Measurements from ENCODE around the gene EEF1A1.
"Not testable (repeated sequence)": the region's sequence is repeated elsewhere in the genome, so short reads cannot be mapped to it uniquely, and the experiment has no call there.

The EEF1A1 gene

DNA sequence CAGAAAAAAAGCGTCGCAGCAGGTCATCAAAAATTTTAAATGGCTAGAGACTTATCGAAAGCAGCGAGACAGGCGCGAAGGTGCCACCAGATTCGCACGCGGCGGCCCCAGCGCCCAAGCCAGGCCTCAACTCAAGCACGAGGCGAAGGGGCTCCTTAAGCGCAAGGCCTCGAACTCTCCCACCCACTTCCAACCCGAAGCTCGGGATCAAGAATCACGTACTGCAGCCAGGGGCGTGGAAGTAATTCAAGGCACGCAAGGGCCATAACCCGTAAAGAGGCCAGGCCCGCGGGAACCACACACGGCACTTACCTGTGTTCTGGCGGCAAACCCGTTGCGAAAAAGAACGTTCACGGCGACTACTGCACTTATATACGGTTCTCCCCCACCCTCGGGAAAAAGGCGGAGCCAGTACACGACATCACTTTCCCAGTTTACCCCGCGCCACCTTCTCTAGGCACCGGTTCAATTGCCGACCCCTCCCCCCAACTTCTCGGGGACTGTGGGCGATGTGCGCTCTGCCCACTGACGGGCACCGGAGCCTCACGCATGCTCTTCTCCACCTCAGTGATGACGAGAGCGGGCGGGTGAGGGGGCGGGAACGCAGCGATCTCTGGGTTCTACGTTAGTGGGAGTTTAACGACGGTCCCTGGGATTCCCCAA lies at the start of gene EEF1A1:
EEF1A1 (minus strand) TSS at position 345 of the 663 bp plus-strand sequence. CDS start 1,006 bp downstream, outside the sequence.
- peak; percentile 97 to 99 for DNase-seq

DNA sequence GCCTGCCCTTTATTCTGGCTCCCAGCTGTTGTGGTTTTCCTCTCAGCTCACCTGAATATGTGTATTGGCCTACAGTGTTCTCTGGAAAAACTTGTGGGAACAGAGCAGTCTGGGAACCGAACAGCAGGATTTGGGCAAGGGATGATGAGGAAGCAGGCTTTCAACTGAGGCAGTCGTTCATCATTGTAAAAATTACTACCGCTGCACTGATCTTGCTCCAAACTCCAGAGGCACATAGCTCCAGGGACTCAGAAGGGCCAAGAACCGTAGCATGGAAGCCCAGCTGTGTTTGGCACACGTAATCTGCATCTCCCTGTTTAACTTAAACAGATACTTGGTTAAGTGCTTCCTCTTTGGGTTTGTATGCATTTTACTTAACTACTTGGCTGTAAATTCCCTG lies 48.3 kb upstream of the EEF1A1 start:
- no peak for DNase-seq

DNA sequence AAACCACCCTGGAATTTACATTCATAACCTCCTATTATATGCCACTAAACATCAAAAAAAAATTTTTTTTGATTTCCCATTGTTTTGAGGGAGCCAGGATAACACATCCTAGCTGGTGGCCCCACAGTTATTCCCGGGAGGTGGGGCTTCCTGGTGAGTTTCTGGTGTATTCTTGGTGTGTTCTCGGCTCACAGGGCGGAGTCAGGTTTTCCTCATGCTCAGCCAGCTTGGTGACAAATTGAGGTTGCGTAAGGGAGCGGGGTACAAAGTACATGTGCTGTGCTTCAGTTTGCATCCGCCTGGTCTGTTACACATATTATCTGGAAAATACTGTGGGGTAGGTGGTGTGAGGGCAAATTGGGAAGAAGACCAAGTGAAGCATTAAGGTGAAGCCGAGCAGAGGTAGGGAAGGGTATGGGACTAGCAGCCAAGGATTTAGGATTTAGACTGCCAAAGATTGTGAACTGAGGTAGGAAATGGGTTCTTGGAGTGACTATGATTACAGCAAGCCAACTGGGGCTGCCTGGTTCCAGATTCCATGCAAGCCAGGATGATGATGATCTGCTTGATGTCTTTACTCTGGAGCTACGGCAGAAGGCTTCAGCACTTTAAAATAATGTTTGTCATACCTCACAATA lies 46.2 kb upstream of the EEF1A1 start:
- no peak for DNase-seq

DNA sequence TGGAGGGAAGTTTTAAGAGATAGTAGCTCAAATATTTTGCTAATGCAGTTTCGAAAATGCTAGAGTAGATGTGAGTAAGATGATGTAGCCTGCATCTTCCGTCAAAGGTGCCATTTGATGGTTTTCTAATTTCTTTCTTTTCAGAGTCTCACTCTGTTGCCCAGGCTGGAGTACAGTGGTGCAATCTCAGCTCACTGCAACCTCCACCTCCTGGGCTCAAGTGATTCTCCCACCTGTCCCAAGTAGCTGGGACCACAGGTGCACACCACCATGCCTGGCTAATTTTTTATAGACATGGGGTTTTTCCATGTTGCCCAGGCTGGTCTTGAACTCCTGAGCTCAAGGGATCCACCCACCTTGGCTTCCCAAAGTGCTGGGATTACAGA lies 45.6 kb upstream of the EEF1A1 start:
- not testable (repeated sequence) for DNase-seq

GRCh38 chr6:73565767-73566485 lies 45.1 kb upstream of the EEF1A1 start:
- no peak for DNase-seq

- DNase-seq: no peak
Measured at GRCh38 chr6:73564578-73565345, 43.9 kb upstream of the EEF1A1 start.

- DNase-seq: no peak
Measured at GRCh38 chr6:73562558-73562957, 41.7 kb upstream of the EEF1A1 start.

DNA sequence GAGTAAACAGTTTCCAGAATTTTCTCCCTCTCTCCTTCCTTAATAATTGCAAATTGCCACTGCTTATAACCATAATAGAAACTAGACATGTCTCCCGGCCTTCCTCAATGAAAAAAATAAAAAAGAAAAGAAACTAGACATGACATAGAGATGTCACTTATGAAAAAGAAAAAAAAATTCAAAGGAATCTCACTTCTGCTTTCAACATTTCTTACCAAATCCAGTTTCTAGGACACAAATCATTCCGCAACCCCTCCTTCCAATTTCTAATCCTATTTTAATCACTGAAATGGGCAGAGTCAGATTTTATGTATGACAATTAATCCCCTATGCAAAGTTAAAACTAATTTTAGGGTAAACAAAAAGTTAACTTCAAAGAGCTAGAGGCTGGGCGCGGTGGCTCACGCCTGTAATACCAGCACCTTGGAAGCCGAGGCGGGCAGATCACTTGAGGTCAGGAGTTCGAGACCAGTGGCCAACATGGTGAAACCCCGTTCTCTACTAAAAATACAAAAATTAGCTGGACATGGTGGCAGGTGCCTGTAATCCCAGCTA lies 40.1 kb upstream of the EEF1A1 start:
- no peak for DNase-seq

- no peak for DNase-seq
Measured at GRCh38 chr6:73560182-73560732, 39.4 kb upstream of the EEF1A1 start.

DNA sequence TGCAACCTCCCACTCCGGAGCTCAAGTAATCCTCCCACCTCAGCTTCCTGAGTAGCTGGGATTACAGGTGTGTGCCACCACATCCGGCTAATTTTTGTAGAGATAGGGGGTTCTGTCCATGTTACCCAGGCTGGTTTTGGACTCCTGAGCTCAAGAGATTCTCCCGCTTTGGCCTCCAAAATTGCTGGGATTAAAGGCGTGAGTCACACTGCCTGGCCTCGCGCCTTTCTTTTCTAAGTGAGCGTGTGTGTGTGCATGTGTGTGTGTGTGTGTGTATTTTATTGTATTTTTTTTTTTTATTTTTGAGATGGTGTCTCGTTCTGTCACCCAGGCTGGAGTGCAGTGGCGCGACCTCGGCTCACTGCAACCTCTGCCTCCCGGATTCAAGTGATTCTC lies 38.6 kb upstream of the EEF1A1 start:
- not testable (repeated sequence) for DNase-seq

DNA sequence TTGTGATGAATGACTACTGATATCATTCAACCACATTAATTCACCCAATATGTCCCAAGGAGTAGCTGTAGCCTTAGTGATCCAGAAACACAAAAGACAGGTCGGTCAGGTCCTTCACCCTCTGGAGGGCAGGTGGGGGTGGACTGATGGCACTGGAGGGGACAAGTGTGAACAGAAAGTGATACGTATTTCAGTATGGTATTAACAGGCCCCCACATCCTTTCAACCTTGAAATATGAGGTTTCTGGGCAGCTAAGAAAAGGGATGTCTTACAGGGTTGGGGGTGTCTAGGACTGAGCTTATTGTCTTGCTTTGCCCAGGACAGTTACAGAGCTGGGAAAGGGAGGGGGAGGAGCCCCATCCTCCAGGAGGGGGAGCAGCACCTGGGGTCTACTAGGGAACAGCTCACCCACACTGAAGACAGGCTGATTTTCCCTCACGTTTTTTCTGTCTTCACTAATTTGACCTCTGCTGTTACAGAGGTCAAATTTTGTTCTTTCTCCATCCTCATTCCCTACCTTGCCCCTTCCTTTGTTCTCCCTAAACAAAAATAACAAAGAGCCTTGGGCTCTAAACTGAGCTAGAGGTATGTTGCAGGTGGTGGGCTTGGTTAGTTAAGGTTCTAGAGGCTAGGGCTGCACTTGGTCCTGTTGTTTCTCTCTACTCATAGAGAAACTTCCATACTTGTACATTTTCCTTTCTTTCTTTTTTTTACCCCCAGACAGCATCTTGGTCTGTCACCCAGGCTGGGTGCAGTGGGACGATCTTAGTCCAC lies 38.0 kb upstream of the EEF1A1 start:
- no peak for DNase-seq

GRCh38 chr6:73556836-73557235 lies 36.0 kb upstream of the EEF1A1 start:
- DNase-seq: no peak

DNA sequence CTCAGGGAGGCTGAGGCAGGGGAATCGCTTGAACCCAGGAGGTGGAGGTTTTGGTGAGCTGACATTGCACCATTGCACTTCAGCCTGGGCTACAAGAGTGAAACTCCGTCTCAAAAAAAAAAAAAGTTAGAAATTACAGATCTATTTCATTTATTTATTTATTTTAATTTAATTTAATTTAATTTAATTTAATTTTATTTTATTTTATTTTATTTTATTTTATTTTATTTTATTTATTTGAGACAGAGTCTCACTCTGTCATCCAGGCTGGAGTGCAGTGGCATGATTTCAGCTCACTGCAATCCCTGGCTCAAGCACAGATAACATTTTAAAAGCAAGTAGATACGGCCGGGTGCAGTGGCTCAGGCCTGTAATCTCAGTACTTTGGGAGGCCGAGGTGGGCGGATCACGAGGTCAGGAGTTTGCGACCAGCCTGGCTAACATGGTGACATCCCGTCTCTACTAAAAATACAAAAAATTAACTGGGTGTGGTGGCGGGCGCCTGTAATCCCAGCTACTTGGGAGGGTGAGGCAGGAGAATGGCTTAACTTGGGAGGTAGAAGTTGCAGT lies 34.6 kb upstream of the EEF1A1 start:
- DNase-seq: not testable (repeated sequence)

- not testable (repeated sequence) for DNase-seq
Measured at GRCh38 chr6:73551115-73551514, 30.3 kb upstream of the EEF1A1 start.

DNA sequence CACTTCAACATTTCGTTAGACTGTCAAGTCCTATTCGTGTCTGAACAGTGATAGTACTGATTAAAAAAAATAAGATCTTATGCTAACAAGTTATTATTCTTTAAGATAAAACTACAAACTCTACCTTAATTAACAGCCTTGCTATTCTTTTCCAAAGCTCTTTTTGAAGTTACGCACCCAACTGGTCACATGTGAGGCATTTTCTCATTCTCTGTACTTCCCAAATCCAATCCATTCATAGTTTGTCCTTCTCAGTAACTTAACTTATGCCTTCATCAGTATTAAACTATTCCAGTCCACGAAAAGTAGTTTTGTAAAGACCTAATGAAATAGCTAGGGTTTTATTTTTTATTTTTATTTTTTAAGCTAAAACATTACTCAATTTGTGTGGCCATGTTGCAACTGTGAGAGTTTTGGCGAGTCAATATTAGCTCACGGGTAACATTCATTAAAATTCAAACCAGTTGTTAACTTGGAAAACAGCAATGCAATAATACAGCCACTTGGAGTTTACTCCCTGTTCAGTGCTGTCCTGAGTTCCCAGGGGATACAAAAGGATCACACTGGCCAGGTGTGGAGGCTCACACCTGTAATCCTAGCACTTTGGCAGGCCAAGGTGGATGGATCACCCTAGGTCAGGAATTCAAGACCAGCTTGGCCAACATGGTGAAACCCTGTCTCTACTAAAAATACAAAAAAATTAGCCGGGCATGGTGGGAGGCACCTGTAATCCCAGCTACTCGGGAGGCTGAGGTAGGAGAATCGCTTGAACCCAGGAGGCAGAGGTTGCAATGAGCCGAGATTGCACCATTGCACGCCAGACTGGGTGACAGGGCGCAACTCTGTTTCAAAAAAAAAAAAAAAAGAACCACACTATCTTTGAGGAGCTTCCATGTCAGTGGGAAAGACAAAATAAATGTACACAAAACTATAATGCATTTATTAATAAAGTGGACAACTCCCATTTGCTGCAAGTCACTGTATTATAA lies 27.9 kb upstream of the EEF1A1 start:
- DNase-seq: no peak

GRCh38 chr6:73547036-73547435 lies 26.2 kb upstream of the EEF1A1 start:
- DNase-seq: no peak

DNA sequence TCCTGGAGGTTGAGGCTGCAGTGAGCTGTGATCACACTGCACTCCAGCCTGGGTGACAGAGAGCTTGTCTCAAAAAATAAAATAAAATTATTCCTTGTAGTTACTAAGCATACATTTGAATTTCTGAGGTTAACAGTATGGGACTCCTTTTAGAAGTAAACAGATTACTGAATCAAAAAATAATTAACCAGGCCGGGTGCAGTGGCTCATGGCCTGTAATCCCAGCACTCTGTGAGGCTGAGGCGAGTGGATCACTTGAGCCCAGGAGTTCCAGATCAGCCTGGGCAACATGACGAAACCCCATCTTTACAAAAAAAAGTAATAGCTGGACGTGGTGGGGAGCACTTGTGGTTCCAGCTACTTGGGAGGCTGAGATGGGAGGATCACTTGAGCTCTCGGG lies 22.1 kb upstream of the EEF1A1 start:
- no peak for DNase-seq

GRCh38 chr6:73542481-73542880 lies 21.6 kb upstream of the EEF1A1 start:
- DNase-seq: not testable (repeated sequence)

- DNase-seq: no peak
Measured at GRCh38 chr6:73538116-73538779, 17.4 kb upstream of the EEF1A1 start.

- DNase-seq: no peak
Measured at GRCh38 chr6:73537677-73538076, 16.8 kb upstream of the EEF1A1 start.
